ENCODE data around the gene MBOAT2.

The MBOAT2 gene

DNA sequence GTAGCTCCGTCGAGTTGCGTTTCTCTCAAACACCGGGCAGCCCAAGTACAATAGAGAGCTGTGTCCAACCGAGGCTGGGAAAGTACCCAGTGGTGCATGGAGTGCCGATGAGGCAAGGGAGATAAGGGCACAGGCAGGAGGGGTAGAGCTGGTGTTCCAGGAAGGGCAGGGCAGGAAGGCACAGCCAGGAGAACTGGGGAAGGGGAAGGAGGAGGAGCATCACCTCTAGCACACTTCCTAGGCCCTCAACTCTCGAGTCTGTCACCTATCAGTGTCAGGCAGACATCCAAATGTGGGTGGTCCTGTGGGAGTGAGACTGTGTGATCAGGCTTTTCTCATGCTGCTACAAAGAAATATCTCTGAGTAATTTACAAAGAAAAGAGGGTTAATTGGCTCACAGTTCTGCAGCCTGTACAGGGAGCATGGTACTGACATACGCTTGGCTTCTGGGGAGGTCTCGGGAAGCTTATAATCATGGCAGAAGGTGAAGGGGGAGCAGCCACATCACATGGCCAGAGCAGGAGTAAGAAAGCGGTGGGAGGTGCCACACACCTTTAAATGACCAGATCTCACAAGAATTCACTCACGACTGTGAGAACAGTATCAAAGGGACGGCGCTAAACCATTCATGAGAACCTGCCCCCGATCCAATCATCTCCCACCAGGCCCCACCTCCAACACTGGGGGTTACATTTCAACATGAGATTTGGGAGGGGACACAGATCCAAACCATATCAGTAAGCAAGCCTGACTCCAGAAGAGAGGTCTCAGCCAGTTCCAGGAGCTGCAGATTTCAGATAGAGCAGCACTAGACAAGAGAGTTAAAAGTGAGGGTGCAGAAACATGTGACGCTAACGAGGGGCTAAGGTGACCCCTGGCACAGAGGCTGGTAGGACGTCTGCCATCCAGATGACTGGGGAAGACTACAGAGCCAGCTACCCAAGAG lies 75.7 kb downstream of the MBOAT2 start:
- DNase-seq (ENCODE audit: extremely low read depth, insufficient read length), result no peak
- Histone ChIP-seq H3K4me3 (replicated peaks; ENCODE audit: low read depth, low read length) (no peak overlapping the region), H3K27me3 (replicated peaks; ENCODE audit: control insufficient read depth, insufficient read depth, low read length) (no peaks in the 10 kb centered on the region), H3K36me3 (ENCODE audit: control insufficient read depth, insufficient read depth, low read length) (no peaks in the 10 kb centered on the region)
- TF ChIP-seq, protein P1, sequence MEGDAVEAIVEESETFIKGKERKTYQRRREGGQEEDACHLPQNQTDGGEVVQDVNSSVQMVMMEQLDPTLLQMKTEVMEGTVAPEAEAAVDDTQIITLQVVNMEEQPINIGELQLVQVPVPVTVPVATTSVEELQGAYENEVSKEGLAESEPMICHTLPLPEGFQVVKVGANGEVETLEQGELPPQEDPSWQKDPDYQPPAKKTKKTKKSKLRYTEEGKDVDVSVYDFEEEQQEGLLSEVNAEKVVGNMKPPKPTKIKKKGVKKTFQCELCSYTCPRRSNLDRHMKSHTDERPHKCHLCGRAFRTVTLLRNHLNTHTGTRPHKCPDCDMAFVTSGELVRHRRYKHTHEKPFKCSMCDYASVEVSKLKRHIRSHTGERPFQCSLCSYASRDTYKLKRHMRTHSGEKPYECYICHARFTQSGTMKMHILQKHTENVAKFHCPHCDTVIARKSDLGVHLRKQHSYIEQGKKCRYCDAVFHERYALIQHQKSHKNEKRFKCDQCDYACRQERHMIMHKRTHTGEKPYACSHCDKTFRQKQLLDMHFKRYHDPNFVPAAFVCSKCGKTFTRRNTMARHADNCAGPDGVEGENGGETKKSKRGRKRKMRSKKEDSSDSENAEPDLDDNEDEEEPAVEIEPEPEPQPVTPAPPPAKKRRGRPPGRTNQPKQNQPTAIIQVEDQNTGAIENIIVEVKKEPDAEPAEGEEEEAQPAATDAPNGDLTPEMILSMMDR (IDR thresholded peaks at IDR 0.05; ENCODE audit: insufficient read depth, low read length, poor library complexity, severe bottlenecking), result no peak

DNA sequence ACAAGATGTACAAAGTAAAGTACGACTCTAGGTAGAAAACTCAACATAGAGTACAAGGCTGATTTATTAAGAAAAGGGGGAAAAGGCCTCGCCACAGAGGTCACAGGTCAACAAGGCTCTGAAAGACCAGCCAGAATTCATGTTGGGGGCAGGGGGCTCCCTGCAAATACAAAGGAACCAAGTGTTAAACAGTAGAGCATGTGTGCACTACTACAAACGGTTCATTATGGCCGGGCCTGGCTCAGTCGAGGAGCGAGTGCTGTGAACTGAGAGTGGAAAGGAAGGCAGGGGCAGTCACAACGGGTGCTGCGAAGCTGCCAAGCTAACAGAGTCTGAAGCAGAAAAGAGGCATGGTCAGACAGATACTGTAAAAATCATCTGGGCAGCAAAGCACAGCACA lies 77.1 kb downstream of the MBOAT2 start:
- H3K27me3 ChIP-seq (replicated peaks; ENCODE audit: control insufficient read depth, insufficient read depth, low read length), result no peaks in the 10 kb centered on the region
- no peak overlapping the region for H3K4me3 ChIP-seq (replicated peaks; ENCODE audit: low read depth, low read length)
- H3K36me3 ChIP-seq (ENCODE audit: control insufficient read depth, insufficient read depth, low read length), result no peaks in the 10 kb centered on the region
- no peak for DNase-seq (ENCODE audit: extremely low read depth, insufficient read length)
- TF ChIP-seq, protein P1 (IDR thresholded peaks at IDR 0.05; ENCODE audit: insufficient read depth, low read length, poor library complexity, severe bottlenecking), result no peak

DNA sequence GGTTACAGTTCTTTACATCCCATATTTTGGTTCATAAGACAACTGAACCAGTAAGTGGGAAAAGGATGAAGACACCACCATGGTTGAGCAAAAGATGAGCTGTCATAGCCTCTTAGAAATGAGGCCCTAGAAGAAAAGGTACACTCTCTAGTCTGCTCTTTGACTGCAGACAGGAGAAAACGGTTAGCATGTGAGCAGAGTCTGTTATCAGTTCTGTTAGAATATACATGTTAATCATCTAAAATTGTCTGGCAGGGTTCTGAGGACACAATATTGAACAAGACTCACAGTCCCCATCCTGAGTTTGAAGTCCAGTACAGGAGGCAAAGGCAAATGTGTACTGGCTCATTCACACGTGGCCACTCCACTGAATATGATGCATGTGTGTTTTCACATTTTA lies 78.1 kb downstream of the MBOAT2 start:
- no peak overlapping the region for H3K4me3 ChIP-seq (replicated peaks; ENCODE audit: low read depth, low read length)
- TF ChIP-seq, protein P1 (IDR thresholded peaks at IDR 0.05; ENCODE audit: insufficient read depth, low read length, poor library complexity, severe bottlenecking), result no peak
- no peaks in the 10 kb centered on the region for H3K36me3 ChIP-seq (ENCODE audit: control insufficient read depth, insufficient read depth, low read length)
- DNase-seq (ENCODE audit: extremely low read depth, insufficient read length), result no peak
- no peaks in the 10 kb centered on the region for H3K27me3 ChIP-seq (replicated peaks; ENCODE audit: control insufficient read depth, insufficient read depth, low read length)

DNA sequence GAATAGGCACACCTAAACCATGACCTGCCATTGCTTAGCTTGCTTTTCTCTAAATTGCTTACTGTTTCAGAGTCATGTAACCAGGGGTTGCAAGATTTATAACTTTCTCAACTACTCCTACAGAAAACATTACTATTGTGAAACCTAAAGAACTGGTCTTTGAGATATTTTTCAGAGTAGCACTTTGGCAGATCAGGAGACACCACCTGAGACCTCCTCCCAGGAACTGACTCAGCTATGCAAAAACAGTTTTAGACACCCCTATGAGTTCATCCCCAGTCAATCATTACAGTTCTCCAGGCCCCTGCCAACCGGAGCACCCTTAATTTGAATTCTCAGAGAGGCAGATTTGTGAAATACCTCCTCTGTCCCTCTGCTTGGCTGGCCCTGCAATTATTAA lies 80.3 kb downstream of the MBOAT2 start:
- H3K27me3 ChIP-seq (replicated peaks; ENCODE audit: control insufficient read depth, insufficient read depth, low read length), result no peaks in the 10 kb centered on the region
- no peak overlapping the region for H3K4me3 ChIP-seq (replicated peaks; ENCODE audit: low read depth, low read length)
- DNase-seq (ENCODE audit: extremely low read depth, insufficient read length), result no peak
- no peaks in the 10 kb centered on the region for H3K36me3 ChIP-seq (ENCODE audit: control insufficient read depth, insufficient read depth, low read length)
- TF ChIP-seq, protein P1 (IDR thresholded peaks at IDR 0.05; ENCODE audit: insufficient read depth, low read length, poor library complexity, severe bottlenecking), result no peak

DNA sequence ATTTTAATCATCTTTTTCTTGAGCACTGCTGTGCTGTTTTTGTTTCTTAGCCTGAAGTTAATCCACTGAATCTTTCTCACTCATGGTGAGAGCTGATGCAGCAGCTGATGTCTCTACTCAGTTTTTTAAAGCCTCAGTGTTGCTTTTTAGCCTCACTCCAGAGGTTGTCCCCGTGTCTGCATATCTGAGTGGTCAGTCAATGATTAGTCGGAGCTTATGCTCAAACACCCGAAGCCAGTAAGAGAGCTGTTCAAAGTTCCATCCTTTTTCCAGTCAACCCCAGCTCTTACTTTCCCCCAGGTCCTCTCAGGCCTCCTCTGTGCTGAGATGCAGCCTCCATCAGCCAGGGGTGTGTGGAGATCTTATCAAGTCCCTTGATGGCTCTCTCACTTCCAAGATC lies 81.1 kb downstream of the MBOAT2 start:
- Histone ChIP-seq H3K27me3 (replicated peaks; ENCODE audit: control insufficient read depth, insufficient read depth, low read length) (no peaks in the 10 kb centered on the region), H3K4me3 (replicated peaks; ENCODE audit: low read depth, low read length) (no peak overlapping the region), H3K36me3 (ENCODE audit: control insufficient read depth, insufficient read depth, low read length) (no peaks in the 10 kb centered on the region)
- no peak for DNase-seq (ENCODE audit: extremely low read depth, insufficient read length)
- TF ChIP-seq, protein P1 (IDR thresholded peaks at IDR 0.05; ENCODE audit: insufficient read depth, low read length, poor library complexity, severe bottlenecking), result no peak
